Spleen (tissue), 11 donors: ENCODE results near the gene WDR70. TPM values are rescaled to one million over a fixed set of nuclear protein-coding genes. Genes with fewer than 3 reads are reported as not detected.
"Not testable (repeated sequence)": the region's sequence is repeated elsewhere in the genome, so short reads cannot be mapped to it uniquely, and the experiment has no call there.

Experiments
- DNase-seq: peaks from one replicate; pipeline ENCODE4 v3.0.0-alpha.2; 2020
- H3K27ac ChIP-seq, 8 donors: fragments of 200-600 bp; sonication (generic) in 7 of 8; 1 replicate in 4 of 8; 2 replicates in 4 of 8; pipeline versions ENCODE4 v1.5.0 to v1.8.0; 2016 to 2021; ENCODE audit warnings: inconsistent platforms in 4 of 8, mild to moderate bottlenecking in 4 of 8, moderate library complexity in 1 of 8
- H3K27me3 ChIP-seq, 7 donors: fragments of 200-600 bp; sonication (generic) in 6 of 7; replicated peaks in 1 of 7; 1 replicate in 4 of 7; 2 replicates in 3 of 7; pipeline versions ENCODE4 v1.5.0 to v1.8.0; 2016 to 2021; ENCODE audit warnings: inconsistent platforms in 3 of 7, mild to moderate bottlenecking in 1 of 7
- H3K36me3 ChIP-seq, 6 donors: fragments of 200-600 bp; sonication (generic) in 5 of 6; 1 replicate in 4 of 6; 2 replicates in 2 of 6; pipeline versions ENCODE4 v1.5.0 to v1.8.0; 2016 to 2021; ENCODE audit warnings: inconsistent platforms in 2 of 6
- H3K4me1 ChIP-seq, 6 donors: fragments of 200-600 bp; sonication (generic) in 5 of 6; 1 replicate in 3 of 6; 2 replicates in 3 of 6; pipeline versions ENCODE4 v1.5.0 to v1.8.0; 2016 to 2021; ENCODE audit warnings: inconsistent platforms in 3 of 6
- H3K4me3 ChIP-seq, 8 donors: fragments of 200-600 bp; sonication (generic) in 7 of 8; 1 replicate in 4 of 8; 2 replicates in 4 of 8; pipeline versions ENCODE4 v1.5.0 to v1.8.0; 2016 to 2021; ENCODE audit warnings: inconsistent platforms in 4 of 8, mild to moderate bottlenecking in 4 of 8, moderate library complexity in 2 of 8
- H3K9me3 ChIP-seq, 8 donors: fragments of 200-600 bp; sonication (generic) in 7 of 8; 1 replicate in 4 of 8; 2 replicates in 4 of 8; pipeline versions ENCODE4 v1.5.0 to v1.8.0; 2016 to 2021; ENCODE audit warnings: inconsistent platforms in 4 of 8
- POLR2A ChIP-seq, 3 donors: fragments of 450-650 bp; IDR thresholded peaks; one replicate each; pipeline ENCODE4 v1.5.1; 2017; ENCODE audit warnings: antibody characterized with exemption in 3 of 3, mild to moderate bottlenecking in 1 of 3
- POLR2AphosphoS5 ChIP-seq, 3 donors: sonication (generic); formaldehyde crosslinking; IDR thresholded peaks; one replicate each; pipeline ENCODE4 v1.5.1; 2017; ENCODE audit warnings: antibody characterized with exemption in 3 of 3
- WGBS, 5 donors: extraction: QIAGEN DNeasy Blood & Tissue Kit in 3 of 5; methylation state at CpG; one replicate each; pipeline versions ENCODE4 v1.1.5 to v1.1.7; 2013 to 2018; 5-methylcytosine and 5-hydroxymethylcytosine counted together
- intact Hi-C: fragments of 100-400 bp; cut with DNase I; formaldehyde crosslinking; loops from one replicate; pipeline ENCODE4 v1.15.0; 2023; ENCODE audit warnings: low total_unique reads
- polyA plus RNA-seq, 3 donors: library from polyadenylated mRNA; stranded (reverse); fragments of 200-250 nt; gene quantifications; one replicate each; pipeline ENCODE4 v1.2.1, GENCODE V29; 2013
- total RNA-seq, 7 donors: library from RNA; depleted of rRNA in 3 of 7; stranded (reverse); fragments of >200 nt in 3 of 7; fragmentation: NEBNext Ultra II Directional in 4 of 7; extraction: Animal tissue kit (Norgen Biotek cat#: 25700) in 4 of 7; gene quantifications; one replicate each; pipeline versions ENCODE4 v1.1.0 to v1.2.1, GENCODE V29; 2016 to 2021
- TF ChIP-seq, protein P1 (sequence below), 11 experiments: fragments of 200-600 bp in 7 of 11; fragments of 450-650 bp in 4 of 11; sonication (generic) in 4 of 11; IDR thresholded peaks in 8 of 11; conservative IDR thresholded peaks in 3 of 11; 1 replicate in 7 of 11; 2 replicates in 4 of 11; pipeline versions ENCODE4 v1.4.0 to v1.8.0; 2016 to 2021; ENCODE audit warnings: antibody characterized with exemption in 11 of 11, inconsistent platforms in 4 of 11, mild to moderate bottlenecking in 1 of 11
- donor health status: healthy with polysubstance abuse.
- donor health status: DM: no; HTN: no; CAD: no; lungs with moderate emphysema.
- donor health status: DM: no; HTN: no; CAD: no.
- donor health status: Bipolar disorder and iron deficiency.
- donor health status: healthy.
- donor health status: DM: no; HTN: no; CAD: no.
- donor health status: DM: yes; HTN: yes; CAD: no.

Gene WDR70
- total and polyA plus RNA-seq, 10 donors: 24.7 to 51.7 (median 33.4) TPM

DNA sequence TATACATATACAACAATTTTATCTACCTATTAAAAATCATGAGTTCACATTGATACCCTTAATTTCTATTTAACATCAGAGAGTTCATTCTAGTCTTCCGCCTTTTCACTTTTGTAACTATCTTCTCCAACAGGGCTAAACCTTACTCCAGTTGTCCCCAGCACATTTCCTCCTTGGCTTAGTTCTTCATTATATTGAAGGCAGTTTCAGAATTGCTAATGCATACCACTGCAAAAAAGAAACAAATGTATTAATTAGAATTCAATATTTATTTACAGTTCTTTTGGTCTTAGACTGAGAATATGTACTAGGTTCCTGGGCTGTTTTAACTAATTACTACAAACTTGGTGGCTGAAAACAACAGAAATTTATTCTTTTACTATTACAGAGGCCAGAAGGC is 132.5 kb downstream of the WDR70 start:
- intact Hi-C loops: no loop called here
- Histone ChIP-seq H3K4me3 (no peak overlapping the region), H3K4me1 (no peaks in the 10 kb centered on the region), H3K27me3 (no peaks in the 10 kb centered on the region), H3K27ac (no peak overlapping the region), H3K36me3 (peaks cover 0 to 31% (median under 1%) of the 10 kb centered on the region in 6 donors), H3K9me3 (peaks cover 0 to 11% (median 0%) of the 10 kb centered on the region in 8 donors)
- DNase-seq: no peak
- 90 to 100% (median 97%) methylated on average over 1 of the region's 1 CpG for WGBS, 5 donors
- TF ChIP-seq, protein P1, sequence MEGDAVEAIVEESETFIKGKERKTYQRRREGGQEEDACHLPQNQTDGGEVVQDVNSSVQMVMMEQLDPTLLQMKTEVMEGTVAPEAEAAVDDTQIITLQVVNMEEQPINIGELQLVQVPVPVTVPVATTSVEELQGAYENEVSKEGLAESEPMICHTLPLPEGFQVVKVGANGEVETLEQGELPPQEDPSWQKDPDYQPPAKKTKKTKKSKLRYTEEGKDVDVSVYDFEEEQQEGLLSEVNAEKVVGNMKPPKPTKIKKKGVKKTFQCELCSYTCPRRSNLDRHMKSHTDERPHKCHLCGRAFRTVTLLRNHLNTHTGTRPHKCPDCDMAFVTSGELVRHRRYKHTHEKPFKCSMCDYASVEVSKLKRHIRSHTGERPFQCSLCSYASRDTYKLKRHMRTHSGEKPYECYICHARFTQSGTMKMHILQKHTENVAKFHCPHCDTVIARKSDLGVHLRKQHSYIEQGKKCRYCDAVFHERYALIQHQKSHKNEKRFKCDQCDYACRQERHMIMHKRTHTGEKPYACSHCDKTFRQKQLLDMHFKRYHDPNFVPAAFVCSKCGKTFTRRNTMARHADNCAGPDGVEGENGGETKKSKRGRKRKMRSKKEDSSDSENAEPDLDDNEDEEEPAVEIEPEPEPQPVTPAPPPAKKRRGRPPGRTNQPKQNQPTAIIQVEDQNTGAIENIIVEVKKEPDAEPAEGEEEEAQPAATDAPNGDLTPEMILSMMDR (IDR thresholded peaks at IDR 0.05 in 8 of 11, conservative IDR thresholded peaks at IDR 0.05 in 3 of 11): no peak
- TF ChIP-seq POLR2AphosphoS5 (IDR thresholded peaks at IDR 0.05) (no peak), POLR2A (IDR thresholded peaks at IDR 0.05) (no peak)

DNA sequence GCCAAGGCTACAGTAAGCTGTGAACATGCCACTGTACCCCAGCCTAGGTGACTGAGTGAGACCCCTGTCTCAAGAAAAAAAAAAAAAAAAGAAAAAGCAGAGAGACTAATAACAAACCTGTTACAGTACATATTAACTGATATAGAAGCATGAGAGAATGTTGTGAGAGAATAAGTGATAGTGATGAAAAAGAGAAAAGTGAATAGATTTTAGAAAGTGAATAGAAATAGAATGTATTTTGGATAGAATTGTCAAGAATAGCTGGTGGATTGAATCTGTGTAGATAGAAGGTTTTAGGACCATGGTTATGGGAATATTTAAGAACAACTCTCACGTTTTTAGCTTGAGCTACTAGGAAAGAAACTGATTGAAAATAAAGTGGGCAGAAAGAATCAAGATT is 135.8 kb downstream of the WDR70 start:
- Histone ChIP-seq H3K36me3 (peaks cover 0 to 56% (median 3%) of the 10 kb centered on the region in 6 donors), H3K27ac (no peak overlapping the region), H3K27me3 (no peaks in the 10 kb centered on the region), H3K9me3 (peaks cover 0 to 16% (median 4%) of the 10 kb centered on the region in 8 donors), H3K4me1 (no peaks in the 10 kb centered on the region), H3K4me3 (no peak overlapping the region)
- 87 to 94% (median 92%) methylated on average over 1 of the region's 1 CpG for WGBS, 5 donors
- DNase-seq: no peak
- intact Hi-C loops: no loop called here
- TF ChIP-seq POLR2A (IDR thresholded peaks at IDR 0.05) (no peak), POLR2AphosphoS5 (IDR thresholded peaks at IDR 0.05) (no peak)
- TF ChIP-seq, protein P1 (IDR thresholded peaks at IDR 0.05 in 8 of 11, conservative IDR thresholded peaks at IDR 0.05 in 3 of 11): no peak

DNA sequence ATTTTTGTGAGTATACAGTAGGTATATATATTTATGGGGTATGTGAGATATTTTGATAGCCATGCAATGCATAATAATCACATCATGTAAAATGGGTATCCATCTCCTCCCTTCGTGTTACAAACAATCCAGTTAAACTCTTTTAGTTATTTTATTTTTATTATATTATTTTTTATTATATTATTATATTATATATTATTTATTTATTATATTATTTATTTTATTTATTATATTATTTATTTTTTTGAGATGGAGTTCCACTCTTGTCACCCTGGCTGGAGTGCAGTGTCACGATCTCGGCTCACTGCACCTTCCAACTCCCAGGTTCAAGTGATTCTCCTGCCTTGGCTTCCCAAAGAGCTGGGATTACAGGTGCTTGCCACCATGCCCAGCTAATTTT is 138.6 kb downstream of the WDR70 start:
- H3K27ac ChIP-seq: no peak overlapping the region
- H3K36me3 ChIP-seq: peaks cover 0 to 52% (median 3%) of the 10 kb centered on the region in 6 donors
- TF ChIP-seq, protein P1 (IDR thresholded peaks at IDR 0.05 in 8 of 11, conservative IDR thresholded peaks at IDR 0.05 in 3 of 11): no peak
- no peak for TF ChIP-seq POLR2A (IDR thresholded peaks at IDR 0.05)
- TF ChIP-seq POLR2AphosphoS5 (IDR thresholded peaks at IDR 0.05): no peak
- H3K9me3 ChIP-seq: peaks cover 0 to 16% (median 4%) of the 10 kb centered on the region in 8 donors
- intact Hi-C loops: no loop called here
- no peak for DNase-seq
- no peaks in the 10 kb centered on the region for H3K4me1 ChIP-seq
- no peak overlapping the region for H3K4me3 ChIP-seq
- no peaks in the 10 kb centered on the region for H3K27me3 ChIP-seq
- 96 to 99% (median 98%) methylated on average over 3 of the region's 3 CpGs for WGBS, 5 donors

DNA sequence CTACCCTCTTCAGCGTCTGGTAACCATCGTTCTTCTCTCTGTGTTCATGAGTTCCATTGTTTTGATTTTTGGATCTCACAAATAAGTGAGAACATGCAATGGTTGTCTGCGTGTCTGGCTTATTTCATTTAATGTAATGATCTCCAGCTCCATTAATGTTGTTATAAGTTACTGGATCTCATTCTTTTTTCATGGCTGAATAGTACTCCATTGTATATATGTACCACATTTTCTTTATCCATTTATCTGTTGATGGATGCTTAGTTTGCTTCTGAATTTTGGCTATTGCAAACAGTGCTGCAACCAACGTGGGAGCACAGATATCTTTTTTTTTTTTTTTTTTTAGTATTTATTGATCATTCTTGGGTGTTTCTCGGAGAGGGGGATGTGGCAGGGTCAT is 139.2 kb downstream of the WDR70 start:
- H3K4me1 ChIP-seq, DNase-seq, H3K27ac ChIP-seq, intact Hi-C loops, H3K4me3 ChIP-seq, H3K27me3 ChIP-seq: not testable (repeated sequence)
- H3K36me3 ChIP-seq: peaks cover 0 to 51% (median 3%) of the 10 kb centered on the region in 6 donors
- WGBS, 5 donors: 95 to 99% (median 99%) methylated on average over 4 to 5 of the region's 5 CpGs
- peaks cover 0 to 16% (median 4%) of the 10 kb centered on the region in 8 donors for H3K9me3 ChIP-seq

DNA sequence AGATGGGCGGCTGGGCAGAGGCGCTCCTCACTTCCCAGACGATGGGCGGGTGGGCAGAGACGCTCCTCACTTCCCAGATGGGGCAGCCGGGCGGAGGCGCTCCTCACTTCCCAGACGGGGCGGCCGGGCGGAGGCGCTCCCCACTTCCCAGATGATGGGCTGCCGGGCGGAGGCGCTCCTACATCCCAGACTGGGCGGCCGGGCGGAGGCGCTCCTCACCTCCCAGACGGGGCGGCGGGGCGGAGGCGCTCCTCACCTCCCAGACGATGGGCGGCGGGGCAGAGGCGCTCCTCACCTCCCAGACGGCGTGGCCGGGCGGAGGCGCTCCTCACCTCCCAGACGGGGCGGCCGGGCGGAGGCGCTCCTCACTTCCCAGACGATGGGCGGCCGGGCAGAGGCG is 140.2 kb downstream of the WDR70 start:
- 89 to 99% (median 97%) methylated on average over 23 to 43 of the region's 43 CpGs for WGBS, 5 donors
- TF ChIP-seq, protein P1 (IDR thresholded peaks at IDR 0.05 in 8 of 11, conservative IDR thresholded peaks at IDR 0.05 in 3 of 11): no peak
- TF ChIP-seq POLR2A (IDR thresholded peaks at IDR 0.05) (no peak), POLR2AphosphoS5 (IDR thresholded peaks at IDR 0.05) (no peak)
- no peak overlapping the region for H3K27ac ChIP-seq

More for the DNA sequence above, 140.2 kb downstream of the WDR70 start:
- no peak for DNase-seq
- intact Hi-C loops: no loop called here
- no peak overlapping the region for H3K4me3 ChIP-seq
- H3K9me3 ChIP-seq: peaks cover 0 to 16% (median 4%) of the 10 kb centered on the region in 8 donors
- no peaks in the 10 kb centered on the region for H3K27me3 ChIP-seq
- H3K4me1 ChIP-seq: no peaks in the 10 kb centered on the region
- H3K36me3 ChIP-seq: peaks cover 0 to 50% (median 3%) of the 10 kb centered on the region in 6 donors
